Omental fat pad (tissue), 4 donors: ENCODE results near the gene LYSMD1. TPM values are rescaled to one million over a fixed set of nuclear protein-coding genes. Genes with fewer than 3 reads are reported as not detected.
A peak's percentile ranks its signal among the peaks of the same experiment; 100 is the strongest.
"Not testable (repeated sequence)": the region's sequence is repeated elsewhere in the genome, so short reads cannot be mapped to it uniquely, and the experiment has no call there.

Experiments
- ATAC-seq: fragments of 150-250 bp; one replicate; pipeline ENCODE4 v1.9.1; 2016; ENCODE audit warnings: mild to moderate bottlenecking, moderate library complexity; ENCODE audit not compliant: low FRiP score
- DNase-seq: peaks from one replicate; pipeline ENCODE4 v3.0.0-alpha.2; 2019; ENCODE audit warnings: low spot score
- total RNA-seq, 4 donors: library from RNA; depleted of rRNA; stranded (reverse); fragments of >200 nt; gene quantifications; one replicate each; pipeline ENCODE4 v1.1.0, GENCODE V29; 2016
- TF ChIP-seq, protein P1 (sequence below), 3 donors: fragments of 450-650 bp; IDR thresholded peaks; one replicate each; pipeline ENCODE4 v1.5.1; 2016 to 2017; ENCODE audit warnings: antibody characterized with exemption in 3 of 3, mild to moderate bottlenecking in 3 of 3, moderate library complexity in 2 of 3

Gene LYSMD1
- total RNA-seq, 4 donors from 2014 or later: 4.1 to 11.0 (median 9.8) TPM

DNA sequence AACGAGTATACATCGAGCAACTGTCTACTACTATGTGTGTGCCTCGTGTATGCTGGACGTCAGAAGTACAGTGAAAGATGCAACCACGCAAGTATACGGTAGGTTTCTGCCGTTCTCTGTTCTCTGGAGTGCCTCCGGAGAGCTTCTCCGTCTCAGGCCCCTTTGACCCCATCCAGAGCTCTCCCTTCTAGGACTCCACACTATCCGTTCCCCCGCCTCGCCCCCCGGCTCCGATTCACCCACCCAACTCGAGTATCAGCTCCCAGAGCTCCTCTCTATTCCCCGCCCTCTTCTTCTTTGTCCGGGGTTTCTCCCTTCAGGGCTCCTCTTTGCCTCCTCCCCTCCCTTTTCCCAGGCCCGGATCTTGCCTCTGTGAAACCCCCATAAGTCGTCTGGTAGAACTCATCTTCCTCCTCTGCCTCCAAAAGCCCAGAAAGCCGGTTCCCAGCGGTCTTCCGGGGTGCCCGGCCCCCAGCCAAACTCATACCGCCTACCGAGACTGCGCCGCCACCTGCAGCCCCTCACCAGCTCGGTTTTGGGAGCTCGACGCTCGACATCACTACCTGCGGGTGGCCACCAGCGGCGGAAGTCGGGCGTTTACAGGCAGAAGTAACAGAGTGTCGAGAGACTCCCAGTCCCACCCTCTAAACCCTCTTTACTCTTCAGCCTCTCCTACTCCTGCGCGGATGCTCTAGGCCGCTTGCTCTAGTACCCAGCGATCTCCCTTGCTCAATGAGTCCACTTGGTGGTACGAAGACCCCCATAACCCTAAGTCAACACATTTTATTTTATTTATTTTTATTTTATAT lies 24.1 kb upstream of the LYSMD1 start, which contains the start of gene VPS72:
Gene VPS72, minus strand, starts transcription at position 561 of the 809 bp plus-strand sequence. Its CDS starts 76 bp downstream, at position 485.
- ATAC-seq: peak; percentile 93
- TF ChIP-seq, protein P1, sequence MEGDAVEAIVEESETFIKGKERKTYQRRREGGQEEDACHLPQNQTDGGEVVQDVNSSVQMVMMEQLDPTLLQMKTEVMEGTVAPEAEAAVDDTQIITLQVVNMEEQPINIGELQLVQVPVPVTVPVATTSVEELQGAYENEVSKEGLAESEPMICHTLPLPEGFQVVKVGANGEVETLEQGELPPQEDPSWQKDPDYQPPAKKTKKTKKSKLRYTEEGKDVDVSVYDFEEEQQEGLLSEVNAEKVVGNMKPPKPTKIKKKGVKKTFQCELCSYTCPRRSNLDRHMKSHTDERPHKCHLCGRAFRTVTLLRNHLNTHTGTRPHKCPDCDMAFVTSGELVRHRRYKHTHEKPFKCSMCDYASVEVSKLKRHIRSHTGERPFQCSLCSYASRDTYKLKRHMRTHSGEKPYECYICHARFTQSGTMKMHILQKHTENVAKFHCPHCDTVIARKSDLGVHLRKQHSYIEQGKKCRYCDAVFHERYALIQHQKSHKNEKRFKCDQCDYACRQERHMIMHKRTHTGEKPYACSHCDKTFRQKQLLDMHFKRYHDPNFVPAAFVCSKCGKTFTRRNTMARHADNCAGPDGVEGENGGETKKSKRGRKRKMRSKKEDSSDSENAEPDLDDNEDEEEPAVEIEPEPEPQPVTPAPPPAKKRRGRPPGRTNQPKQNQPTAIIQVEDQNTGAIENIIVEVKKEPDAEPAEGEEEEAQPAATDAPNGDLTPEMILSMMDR (IDR thresholded peaks at IDR 0.05): no peak
- peak; percentile 65 for DNase-seq

GRCh38 chr1:151188667-151189066 lies 23.0 kb upstream of the LYSMD1 start:
- DNase-seq, ATAC-seq: not testable (repeated sequence)

DNA sequence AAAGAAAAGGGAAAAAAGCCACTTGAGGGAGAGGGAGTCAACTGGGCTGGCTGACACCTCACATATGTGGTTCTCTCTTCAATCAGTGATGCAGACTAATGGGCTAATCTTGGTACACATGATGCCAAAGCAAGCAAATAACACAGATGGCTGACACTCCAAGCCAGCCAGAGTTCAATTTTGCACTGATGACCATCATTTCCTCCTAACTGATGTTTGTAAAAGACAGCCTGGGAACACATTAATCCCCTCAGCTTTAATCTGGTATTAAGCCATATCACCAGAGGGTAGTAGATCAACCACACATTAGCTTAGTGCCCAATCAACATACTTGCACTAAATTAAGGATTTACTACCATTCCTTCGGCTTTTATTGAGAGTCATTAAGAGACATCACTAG lies 21.5 kb upstream of the LYSMD1 start:
- ATAC-seq (no peak), DNase-seq (no peak)

GRCh38 chr1:151184211-151184610 lies 18.5 kb upstream of the LYSMD1 start:
- TF ChIP-seq, protein P1 (IDR thresholded peaks at IDR 0.05): no peak
- no peak for DNase-seq
- ATAC-seq: no peak

More for the DNA sequence above, 21.5 kb upstream of the LYSMD1 start:
- TF ChIP-seq, protein P1 (IDR thresholded peaks at IDR 0.05): no peak

GRCh38 chr1:151176514-151177045 lies 10.9 kb upstream of the LYSMD1 start:
- DNase-seq: no peak
- no peak for ATAC-seq
- TF ChIP-seq, protein P1 (IDR thresholded peaks at IDR 0.05): no peak

DNA sequence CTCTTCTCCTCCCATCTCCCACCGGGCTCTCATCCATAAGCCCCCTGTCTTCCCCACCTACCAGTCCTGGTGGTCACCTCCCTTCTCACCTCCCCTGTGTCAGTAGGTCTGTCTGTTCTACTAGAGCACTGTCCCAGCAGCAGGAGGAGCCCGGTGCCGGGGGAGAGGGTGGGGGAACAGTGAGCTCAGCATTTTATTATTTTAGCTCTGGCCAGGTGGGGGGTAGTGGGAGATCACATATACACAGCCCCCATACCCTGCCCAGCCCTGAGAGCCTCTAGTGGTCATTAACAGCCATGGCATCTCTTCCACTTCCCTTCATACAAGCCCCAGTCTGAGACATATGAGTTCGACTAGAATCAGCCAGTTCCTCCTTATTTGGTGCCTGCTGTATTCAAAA lies 10.2 kb upstream of the LYSMD1 start, which contains the start of gene TMOD4:
Gene TMOD4, minus strand, starts transcription at position 119 of the 400 bp plus-strand sequence. CDS start 1,106 bp downstream, outside the sequence.
- TF ChIP-seq, protein P1 (IDR thresholded peaks at IDR 0.05): no peak
- no peak for ATAC-seq
- DNase-seq: no peak

- ATAC-seq (no peak), DNase-seq (no peak)
- TF ChIP-seq, protein P1 (IDR thresholded peaks at IDR 0.05): no peak
These were observed 9.5 kb upstream of the LYSMD1 start for GRCh38 chr1:151175041-151175741.
